GM19023 (cell line): Measurements from ENCODE around the gene DISC1.

Experiments used
- ATAC-seq: cut with Tn5 transposase; IDR thresholded peaks from one replicate; pipeline ENCODE4 v1.9.1; 2021; ENCODE audit warnings: mild to moderate bottlenecking, moderate library complexity; ENCODE audit not compliant: unreplicated experiment

DISC1 gene

GRCh38 chr1:231921646-231922345 lies 295.2 kb downstream of the DISC1 start:
- ATAC-seq, result no peak

GRCh38 chr1:231923491-231924041 lies 297.0 kb downstream of the DISC1 start:
- no peak for ATAC-seq

GRCh38 chr1:231924180-231924579 lies 297.6 kb downstream of the DISC1 start:
- no peak for ATAC-seq

GRCh38 chr1:231925864-231926263 lies 299.3 kb downstream of the DISC1 start:
- no peak for ATAC-seq

- no peak for ATAC-seq
Measured at GRCh38 chr1:231926340-231926739, 299.8 kb downstream of the DISC1 start.

- ATAC-seq, result no peak
Measured at GRCh38 chr1:231926933-231927332, 300.3 kb downstream of the DISC1 start.

GRCh38 chr1:231927431-231927830 lies 300.8 kb downstream of the DISC1 start:
- no peak for ATAC-seq

GRCh38 chr1:231929311-231929710 lies 302.7 kb downstream of the DISC1 start:
- ATAC-seq, result no peak

- ATAC-seq, result no peak
Measured at GRCh38 chr1:231930257-231930947, 303.8 kb downstream of the DISC1 start.

- ATAC-seq, result no peak
Measured at GRCh38 chr1:231931146-231931545, 304.6 kb downstream of the DISC1 start.

- no peak for ATAC-seq
Measured at GRCh38 chr1:231931846-231932454, 305.4 kb downstream of the DISC1 start.

- ATAC-seq, result no peak
Measured at GRCh38 chr1:231933711-231934626, 307.4 kb downstream of the DISC1 start.

GRCh38 chr1:231934797-231935196 lies 308.2 kb downstream of the DISC1 start:
- ATAC-seq, result no peak

- ATAC-seq, result no peak
Measured at GRCh38 chr1:231935856-231936255, 309.3 kb downstream of the DISC1 start.

GRCh38 chr1:231936983-231937775 lies 310.6 kb downstream of the DISC1 start:
- ATAC-seq, result no peak

GRCh38 chr1:231938211-231938610 lies 311.6 kb downstream of the DISC1 start:
- no peak for ATAC-seq

- no peak for ATAC-seq
Measured at GRCh38 chr1:231938711-231939110, 312.1 kb downstream of the DISC1 start.

- no peak for ATAC-seq
Measured at GRCh38 chr1:231939118-231939517, 312.5 kb downstream of the DISC1 start.

- ATAC-seq, result no peak
Measured at GRCh38 chr1:231940116-231940515, 313.5 kb downstream of the DISC1 start.

GRCh38 chr1:231940701-231941100 lies 314.1 kb downstream of the DISC1 start:
- no peak for ATAC-seq
